NT2/D1 (cell line): ENCODE results near the gene TYK2.

Experiments used
- DNase-seq: peaks from one replicate; pipeline ENCODE4 v3.0.0-alpha.2; 2011; ENCODE audit warnings: low read depth, low spot score
- H3K27me3 ChIP-seq: 2 replicates; pipeline ENCODE4 v1.6.0; 2011; ENCODE audit warnings: mild to moderate bottlenecking; ENCODE audit not compliant: insufficient read length, insufficient read depth
- H3K36me3 ChIP-seq: 2 replicates; pipeline ENCODE4 v1.6.1; 2011; ENCODE audit warnings: mild to moderate bottlenecking, low read length, mixed read lengths; ENCODE audit not compliant: insufficient read depth, insufficient read length
- H3K4me1 ChIP-seq: 2 replicates; pipeline ENCODE4 v1.5.1; 2011; ENCODE audit not compliant: insufficient read depth, insufficient read length
- H3K4me3 ChIP-seq: 2 replicates; pipeline ENCODE4 v1.5.1; 2011; ENCODE audit warnings: low read depth; ENCODE audit not compliant: insufficient read length
- H3K9ac ChIP-seq: 2 replicates; pipeline ENCODE4 v1.6.0; 2011; ENCODE audit warnings: low read depth; ENCODE audit not compliant: insufficient read length
- H3K9me3 ChIP-seq: 2 replicates; pipeline ENCODE4 v1.5.1; 2011; ENCODE audit warnings: mild to moderate bottlenecking, low read length; ENCODE audit not compliant: insufficient read depth
- SUZ12 ChIP-seq: IDR thresholded peaks from 2 replicates; pipeline ENCODE4 v1.6.1; 2011; ENCODE audit not compliant: insufficient read length, insufficient read depth; ENCODE audit errors: extremely low read depth
- YY1 ChIP-seq: IDR thresholded peaks from 2 replicates; pipeline ENCODE4 v1.6.1; 2011; ENCODE audit not compliant: insufficient read length, insufficient read depth
- ZNF274 ChIP-seq: IDR thresholded peaks from 2 replicates; pipeline ENCODE4 v1.6.1; 2011; ENCODE audit warnings: mild to moderate bottlenecking, low read depth, low read length

TYK2 gene

GRCh38 chr19:10380313-10381102 lies at the start of gene TYK2:
TYK2 (minus strand) TSS chr19:10380572; CDS start chr19:10378406, 2,166 bp downstream.
- peak within 1 kb of the TSS; percentile 98 for H3K4me3 ChIP-seq
- no peaks in the 10 kb centered on the region for H3K9me3 ChIP-seq
- peaks cover 15% of the 10 kb centered on the region for H3K36me3 ChIP-seq
- H3K27me3 ChIP-seq: no peaks in the 10 kb centered on the region
- peak within 1 kb of the TSS; percentile 98 for H3K9ac ChIP-seq
- peak; percentile 98 for DNase-seq
- H3K4me1 ChIP-seq: peaks cover 4% of the 10 kb centered on the region
- TF ChIP-seq ZNF274: no peak
- TF ChIP-seq YY1: no peak
- no peak for TF ChIP-seq SUZ12

GRCh38 chr19:10428996-10429381 lies 48.6 kb upstream of the TYK2 start:
- H3K4me3 ChIP-seq: no peak overlapping the region
- H3K9ac ChIP-seq: no peak overlapping the region
- peaks cover 60% of the 10 kb centered on the region for H3K27me3 ChIP-seq
- peaks cover 21% of the 10 kb centered on the region for H3K4me1 ChIP-seq
- no peaks in the 10 kb centered on the region for H3K9me3 ChIP-seq
- H3K36me3 ChIP-seq: no peaks in the 10 kb centered on the region
- DNase-seq: no peak
- TF ChIP-seq YY1 (no peak), SUZ12 (no peak), ZNF274 (no peak)

- Histone ChIP-seq H3K27me3 (peaks cover 71% of the 10 kb centered on the region), H3K4me1 (peaks cover 12% of the 10 kb centered on the region), H3K9ac (peak overlapping the region; percentile 34), H3K4me3 (no peak overlapping the region), H3K9me3 (no peaks in the 10 kb centered on the region), H3K36me3 (no peaks in the 10 kb centered on the region)
- TF ChIP-seq YY1 (no peak), SUZ12 (no peak), ZNF274 (no peak)
- DNase-seq: no peak
Measured at GRCh38 chr19:10427169-10427568, 46.8 kb upstream of the TYK2 start.

- Histone ChIP-seq H3K4me1 (peaks cover 17% of the 10 kb centered on the region), H3K36me3 (no peaks in the 10 kb centered on the region), H3K4me3 (peak overlapping the region; percentile 55), H3K9me3 (no peaks in the 10 kb centered on the region), H3K9ac (peak overlapping the region; percentile 76), H3K27me3 (peaks cover 56% of the 10 kb centered on the region)
- no peak for DNase-seq
- TF ChIP-seq SUZ12 (no peak), ZNF274 (no peak), YY1 (no peak)
Measured at GRCh38 chr19:10424011-10424637, 43.8 kb upstream of the TYK2 start.

- H3K4me1 ChIP-seq: peaks cover 17% of the 10 kb centered on the region
- H3K36me3 ChIP-seq: no peaks in the 10 kb centered on the region
- TF ChIP-seq YY1 (no peak), ZNF274 (no peak), SUZ12 (no peak)
- no peaks in the 10 kb centered on the region for H3K9me3 ChIP-seq
- H3K4me3 ChIP-seq: no peak overlapping the region
- no peak for DNase-seq
- peaks cover 45% of the 10 kb centered on the region for H3K27me3 ChIP-seq
- H3K9ac ChIP-seq: no peak overlapping the region
Measured at GRCh38 chr19:10422846-10423245, 42.5 kb upstream of the TYK2 start.

GRCh38 chr19:10422046-10422461 lies 41.7 kb upstream of the TYK2 start:
- Histone ChIP-seq H3K4me3 (no peak overlapping the region), H3K36me3 (no peaks in the 10 kb centered on the region), H3K9ac (no peak overlapping the region), H3K27me3 (peaks cover 38% of the 10 kb centered on the region), H3K4me1 (peaks cover 25% of the 10 kb centered on the region), H3K9me3 (no peaks in the 10 kb centered on the region)
- TF ChIP-seq SUZ12 (no peak), ZNF274 (no peak), YY1 (no peak)
- DNase-seq: no peak

- H3K36me3 ChIP-seq: no peaks in the 10 kb centered on the region
- no peak for DNase-seq
- peak overlapping the region; percentile 68 for H3K4me3 ChIP-seq
- TF ChIP-seq SUZ12 (no peak), YY1 (no peak), ZNF274 (no peak)
- peaks cover 37% of the 10 kb centered on the region for H3K27me3 ChIP-seq
- H3K9me3 ChIP-seq: no peaks in the 10 kb centered on the region
- peaks cover 27% of the 10 kb centered on the region for H3K4me1 ChIP-seq
- peak overlapping the region; percentile 44 for H3K9ac ChIP-seq
Measured at GRCh38 chr19:10421240-10422045, 41.1 kb upstream of the TYK2 start.
